HG03103 (cell line): ENCODE results near the gene GSTO2.
A peak's percentile ranks its signal among the peaks of the same experiment; 100 is the strongest.

Experiments used
- ATAC-seq: cut with Tn5 transposase; IDR thresholded peaks from one replicate; pipeline ENCODE4 v1.9.1; 2021; ENCODE audit warnings: low read depth; ENCODE audit not compliant: unreplicated experiment

Gene GSTO2

GRCh38 chr10:104324221-104324686 is 55.3 kb downstream of the GSTO2 start:
- ATAC-seq, result no peak

GRCh38 chr10:104324931-104325330 is 55.9 kb downstream of the GSTO2 start:
- ATAC-seq, result no peak

DNA sequence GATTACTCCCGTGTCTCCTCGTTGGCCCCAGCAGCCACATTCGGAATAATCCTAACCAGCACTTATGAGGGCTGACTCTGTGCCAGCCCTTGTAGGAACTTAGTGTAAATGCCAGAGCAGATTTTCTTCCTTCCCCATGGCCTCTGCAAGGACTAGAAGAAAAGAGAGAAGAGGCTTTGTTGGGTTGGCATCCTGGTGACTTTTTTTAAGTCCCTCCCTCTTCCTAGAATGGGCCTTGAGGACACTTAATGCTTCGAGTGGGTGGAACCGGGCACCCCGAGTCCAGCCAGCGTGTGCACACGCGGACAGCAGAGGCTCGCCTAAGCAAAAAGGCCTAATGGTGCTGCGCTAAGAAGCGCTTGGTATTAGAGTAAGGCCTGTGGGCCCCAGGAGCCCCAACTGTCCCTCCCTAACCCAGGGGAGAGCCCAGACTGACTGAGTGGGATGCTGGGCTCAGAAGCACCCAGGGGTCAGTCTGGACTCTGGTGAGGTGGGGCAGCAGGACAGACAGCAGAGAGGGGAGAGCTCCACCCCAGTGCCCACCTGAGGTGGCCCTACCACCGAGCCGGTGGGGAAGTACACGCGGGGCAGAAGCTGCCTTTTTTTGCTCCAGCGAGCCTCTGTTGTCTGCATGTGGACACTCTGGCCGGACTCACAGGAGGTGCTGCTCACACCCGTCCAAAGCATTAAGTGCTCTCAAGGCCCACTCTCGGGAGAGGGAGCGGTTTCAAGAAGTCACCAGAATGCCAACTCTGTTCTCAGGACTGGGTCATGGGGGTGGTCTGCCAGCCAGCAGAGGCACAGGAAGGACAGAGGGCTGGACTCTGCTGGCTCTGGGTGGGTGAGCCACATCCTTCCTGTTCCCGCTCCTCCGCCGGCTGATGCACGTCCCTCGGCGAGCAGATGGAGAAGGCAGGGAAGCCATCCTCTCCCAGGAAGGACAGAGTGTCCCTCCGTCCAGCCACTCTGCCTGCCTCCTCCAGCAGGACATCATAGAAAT is 56.8 kb downstream of the GSTO2 start:
- ATAC-seq, result no peak

GRCh38 chr10:104326991-104327610 is 58.1 kb downstream of the GSTO2 start:
- no peak for ATAC-seq

DNA sequence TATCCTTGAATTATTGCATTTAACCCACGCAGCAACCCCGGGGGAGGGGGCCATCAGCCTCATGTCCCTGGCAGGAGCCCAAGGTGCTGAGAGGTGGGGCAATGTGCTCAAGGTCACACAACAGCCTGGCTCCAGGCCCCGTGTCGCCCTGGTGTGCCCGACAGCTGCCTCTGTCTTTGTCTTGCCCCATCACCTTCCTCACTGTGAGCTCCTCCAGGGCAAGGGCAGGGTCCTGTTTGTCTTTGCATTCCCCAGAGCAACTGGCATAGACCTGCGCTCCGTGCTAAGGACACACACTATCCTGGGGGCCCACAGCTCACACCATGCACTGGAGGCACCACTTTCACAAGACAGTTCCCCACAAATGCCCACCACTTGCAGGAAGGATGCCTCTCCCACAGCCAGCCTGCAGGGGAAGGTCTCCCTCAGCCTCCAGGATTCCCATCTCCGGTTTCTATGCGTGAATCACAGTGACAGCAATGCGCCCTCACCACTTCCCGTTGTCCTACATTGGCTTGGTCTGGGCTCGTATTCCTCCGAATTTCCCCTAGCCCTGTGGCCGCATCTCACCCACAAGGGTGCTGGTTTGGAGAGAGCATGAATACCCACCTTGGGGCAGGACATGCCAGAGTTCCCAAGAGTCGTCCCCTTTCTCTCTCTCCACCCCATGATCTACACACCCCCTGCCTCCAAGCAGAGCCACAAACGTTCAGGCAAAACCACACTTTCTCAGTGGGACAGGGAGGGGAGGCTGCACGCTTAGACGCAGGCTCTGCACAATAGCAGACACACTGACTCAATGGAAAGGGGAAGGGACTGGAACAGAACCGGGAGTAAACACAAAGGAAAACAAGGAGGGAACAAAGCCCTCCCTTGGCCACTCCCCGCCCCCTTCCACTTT is 59.0 kb downstream of the GSTO2 start:
- ATAC-seq, result no peak

GRCh38 chr10:104328646-104328895 is 59.6 kb downstream of the GSTO2 start:
- no peak for ATAC-seq

- ATAC-seq, result peak; percentile 53
Observed at GRCh38 chr10:104328896-104329710, 60.1 kb downstream of the GSTO2 start.

DNA sequence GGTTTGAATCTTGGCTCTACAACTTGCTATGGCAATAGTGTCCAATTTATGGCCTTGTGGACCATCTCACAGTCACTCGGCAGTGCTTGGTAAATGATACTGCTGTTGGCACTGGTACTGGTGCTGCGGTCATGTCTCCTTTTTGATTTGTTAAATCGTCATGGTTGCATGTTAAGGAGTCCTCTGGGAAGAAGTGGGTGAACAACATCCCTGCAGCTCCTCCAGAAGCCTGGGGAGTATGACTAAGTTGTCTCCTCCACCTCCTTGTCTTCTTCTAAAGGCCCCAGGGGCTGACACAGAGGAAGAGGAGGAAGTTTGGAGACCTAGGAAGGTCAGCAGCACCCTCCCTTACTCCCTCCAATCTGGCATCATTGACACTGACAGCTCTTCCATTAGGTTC is 60.8 kb downstream of the GSTO2 start:
- no peak for ATAC-seq

DNA sequence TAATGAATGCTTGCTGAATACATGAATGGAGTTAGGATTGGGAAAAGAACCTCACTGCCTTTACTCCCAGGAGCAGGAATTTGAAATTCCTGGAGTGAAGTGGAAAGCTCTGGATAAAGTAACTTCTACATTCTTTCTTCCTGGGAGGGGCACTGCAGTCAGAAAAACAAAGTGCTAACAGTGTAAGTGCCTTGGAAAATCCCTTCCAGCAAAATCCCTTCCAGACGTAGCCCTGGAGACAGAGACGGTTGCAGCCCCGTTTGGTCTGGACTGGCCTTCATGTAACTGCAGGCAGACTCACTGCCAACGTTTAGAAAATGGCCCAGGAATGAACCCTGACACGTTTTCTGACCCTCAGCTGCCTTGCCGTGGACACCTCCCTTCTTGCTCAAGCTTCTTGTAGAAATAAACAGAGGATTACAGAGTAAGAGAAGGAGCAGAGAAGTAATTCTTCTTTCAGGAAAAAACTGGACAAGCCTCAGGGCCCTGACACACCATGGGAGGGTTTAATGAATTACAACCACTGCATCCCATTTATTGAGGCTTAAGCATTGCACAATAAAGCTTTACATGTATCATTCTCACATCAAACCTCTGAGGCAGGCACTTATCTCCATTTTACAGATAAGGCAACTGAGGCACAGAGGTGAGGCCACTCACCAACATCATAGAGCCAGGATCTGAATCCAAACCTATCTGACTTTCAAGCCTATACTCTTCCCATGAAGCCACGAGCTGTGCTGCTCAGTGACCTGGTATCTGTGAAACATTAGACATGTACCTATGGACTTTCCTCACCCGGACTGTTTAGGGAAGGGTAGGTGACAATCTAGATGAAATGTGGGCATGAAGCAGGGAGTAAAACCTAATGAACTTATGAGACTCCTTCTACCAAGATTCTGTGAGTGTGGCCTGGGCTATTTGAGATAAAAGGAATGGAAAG is 61.5 kb downstream of the GSTO2 start:
- no peak for ATAC-seq

- no peak for ATAC-seq
Observed at GRCh38 chr10:104331208-104331838, 62.3 kb downstream of the GSTO2 start.

DNA sequence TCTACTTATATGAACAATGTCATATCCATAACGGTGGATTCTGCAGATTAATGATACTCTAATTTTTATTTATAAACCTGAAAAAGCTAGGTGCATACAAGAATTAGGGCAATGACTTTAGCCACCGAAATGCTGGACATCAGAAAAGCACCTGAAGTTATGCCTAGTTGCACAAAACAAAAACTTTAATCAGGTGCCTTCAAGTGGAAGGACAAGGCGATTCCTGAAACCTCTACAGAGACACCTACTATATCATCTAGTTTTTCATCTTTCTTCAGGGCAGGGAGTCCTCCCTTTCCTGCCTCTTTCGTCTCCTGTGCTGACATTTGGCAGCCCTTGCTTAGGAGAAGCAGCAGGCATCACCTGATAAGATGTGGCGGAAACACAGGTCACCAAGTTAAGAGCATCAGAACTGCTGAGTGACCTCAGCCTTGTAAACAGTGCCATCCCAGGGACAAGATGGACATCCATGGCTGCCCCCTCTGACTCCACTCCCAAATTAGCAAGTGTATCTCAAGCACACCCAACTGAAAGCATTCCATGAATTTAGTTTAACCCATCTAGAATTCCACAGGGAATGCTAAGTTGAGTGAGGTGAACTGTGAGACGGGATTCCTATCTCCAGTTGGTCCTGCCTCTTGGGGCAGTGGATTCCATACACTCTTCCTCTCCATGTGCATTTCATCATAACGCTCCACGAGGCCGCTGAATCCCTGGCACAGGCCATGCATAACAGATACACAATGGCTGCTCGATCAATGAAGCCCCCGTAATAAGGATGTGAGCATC is 63.5 kb downstream of the GSTO2 start:
- no peak for ATAC-seq

- no peak for ATAC-seq
Observed at GRCh38 chr10:104333032-104333727, 64.2 kb downstream of the GSTO2 start.

DNA sequence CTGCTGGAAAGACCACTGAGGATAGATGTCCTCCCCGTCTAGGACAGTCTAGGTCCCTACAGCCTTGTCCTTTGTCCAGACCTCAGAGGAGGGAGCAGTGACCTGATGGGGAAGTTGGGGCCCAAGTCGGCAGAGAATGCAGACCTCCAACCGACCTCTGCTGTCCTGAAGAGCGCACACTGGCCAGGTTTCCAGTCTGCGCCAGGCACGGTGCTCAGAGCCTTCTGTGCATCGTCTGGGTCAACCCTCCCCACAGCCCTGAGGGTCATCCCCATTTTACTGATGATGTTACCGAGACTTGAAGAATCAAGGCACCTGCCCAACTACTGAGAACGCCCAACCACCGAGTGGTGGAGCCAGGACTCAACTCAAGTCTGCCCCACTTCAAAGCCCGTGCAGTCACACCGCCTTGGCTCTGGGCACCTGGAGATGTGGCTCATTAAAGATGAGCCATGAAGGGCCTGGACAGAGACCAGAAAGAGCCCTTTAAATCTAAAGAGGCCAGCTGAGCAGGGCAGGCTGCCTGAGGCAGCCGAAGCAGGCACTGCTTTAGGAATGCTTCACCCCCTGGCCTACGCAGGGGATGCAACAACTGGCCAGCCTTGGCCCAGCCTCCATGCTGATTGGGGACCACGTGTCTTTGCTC is 64.9 kb downstream of the GSTO2 start:
- no peak for ATAC-seq

- ATAC-seq, result no peak
Observed at GRCh38 chr10:104334561-104334960, 65.6 kb downstream of the GSTO2 start.

DNA sequence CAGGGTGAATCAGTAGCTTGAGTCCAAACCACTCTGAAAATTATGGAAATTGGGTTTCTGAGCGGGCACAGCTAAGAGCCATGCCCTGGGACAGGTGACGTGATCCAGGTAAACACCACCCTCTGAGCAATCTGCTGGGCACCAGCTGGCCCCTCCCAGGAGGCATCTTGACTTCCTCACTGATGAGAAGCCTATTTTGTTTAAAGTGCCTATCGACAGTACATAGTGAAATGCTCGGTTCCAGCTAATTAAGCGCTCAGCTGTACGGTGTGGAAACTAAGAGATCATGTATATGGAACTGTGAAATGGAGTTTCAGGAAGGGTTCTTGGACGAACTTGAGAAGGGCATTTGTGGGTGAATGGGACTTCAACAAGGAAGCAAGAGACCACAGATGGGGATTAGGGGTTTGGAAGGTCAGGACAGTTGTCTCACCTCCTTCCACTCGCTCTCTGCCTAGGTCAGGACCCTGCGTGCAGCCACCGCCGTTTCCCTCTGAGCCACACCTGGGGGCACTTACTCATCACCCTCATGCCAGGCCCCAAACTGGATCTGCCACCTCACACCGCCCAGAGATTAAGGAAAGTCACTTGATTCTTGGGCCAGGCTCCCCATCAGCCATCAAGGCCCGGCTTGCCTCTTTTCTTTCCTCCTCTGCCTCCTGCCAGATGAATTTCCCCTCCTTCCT is 66.1 kb downstream of the GSTO2 start:
- no peak for ATAC-seq

DNA sequence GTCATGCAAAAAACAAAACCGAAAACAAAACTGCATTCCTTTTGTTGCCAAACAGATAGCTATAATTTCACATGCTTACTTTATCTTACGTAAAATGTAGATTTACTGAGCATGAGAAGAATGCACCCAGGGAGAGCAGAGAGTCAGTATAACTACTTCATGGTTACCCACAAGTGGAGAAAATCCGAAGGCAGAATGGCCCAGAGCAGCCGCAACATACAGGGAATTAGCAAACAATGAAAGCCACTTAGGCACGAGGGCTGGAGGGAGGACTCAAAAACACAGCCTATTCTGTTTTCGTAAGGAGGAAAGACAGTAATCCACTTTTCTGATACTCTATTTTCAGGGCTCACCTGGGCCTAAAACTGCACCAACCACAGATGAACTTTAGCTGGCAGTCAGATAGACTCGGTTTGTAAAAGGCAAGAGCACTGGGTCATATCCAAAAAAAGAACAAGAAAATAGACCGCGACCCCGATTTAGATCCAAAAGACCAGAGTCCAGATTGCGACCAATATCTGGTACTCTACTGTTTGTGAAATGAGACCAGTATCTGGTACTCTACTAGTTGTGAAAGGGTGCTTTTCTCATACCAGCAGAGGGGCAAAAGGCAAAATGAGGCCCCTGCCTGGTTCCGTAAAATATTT is 68.0 kb downstream of the GSTO2 start:
- peak; percentile 9 for ATAC-seq
